HepG2 (cell line): ENCODE measurements around the gene SYNC. TPM values are rescaled to one million over a fixed set of nuclear protein-coding genes. Genes with fewer than 3 reads are reported as not detected.

ENCODE experiments used
- ATAC-seq: fragments of 200-7000 bp; cut with Tn5 transposase; 3 replicates; pipeline ENCODE4 v1.9.1; 2020; ENCODE audit warnings: mild to moderate bottlenecking, moderate library complexity
- BruUV-seq: library from RNA; stranded (reverse); fragments of 400-500 nt; replicated peaks from 2 replicates; lab custom pipeline; 2021; lab: Mats Ljungman, UMichigan
- CTCF ChIA-PET: fragments of 300-600 bp; formaldehyde crosslinking; extraction: SDS; loops from one replicate; lab custom pipeline; 2021; ENCODE audit warnings: low total read pairs, inconsistent platforms, low intra/inter-chr PET ratio; lab: Yijun Ruan, JAX
- POLR2A ChIA-PET: fragments of 350-600 bp; sonication (Branson Sonifier 250); formaldehyde crosslinking; loops from one replicate; lab custom pipeline; 2020; ENCODE audit warnings: antibody characterized with exemption, inconsistent platforms; lab: Yijun Ruan, JAX
- DNase-seq: peaks from one replicate; pipeline ENCODE4 v3.0.0-alpha.2; 2015; ENCODE audit warnings: low spot score
- FAIRE-seq: peaks from 3 replicates; lab custom pipeline; 2011; peaks lifted over from hg19 to GRCh38; lab: Jason Lieb, UNC
- H2AFZ ChIP-seq: one replicate; pipeline ENCODE4 v1.6.1; 2011; ENCODE audit warnings: low read length, inconsistent platforms
- H3K27ac ChIP-seq: fragments of 300-600 bp; 3 replicates; pipeline ENCODE4 v1.8.0; 2011; ENCODE audit warnings: mixed run types, mild to moderate bottlenecking, mixed read lengths, low read length, inconsistent platforms; ENCODE audit not compliant: insufficient read depth; ENCODE audit errors: extremely low read length
- H3K27me3 ChIP-seq, 2 experiments: fragments of 200-600 bp in 1 of 2; 2 replicates in 1 of 2; 3 replicates in 1 of 2; pipeline versions ENCODE4 v1.6.0 to v1.8.0; 2011; ENCODE audit warnings: low read length in 2 of 2, mild to moderate bottlenecking in 2 of 2, moderate library complexity in 2 of 2, inconsistent platforms in 1 of 2; ENCODE audit not compliant: insufficient read depth in 2 of 2, control insufficient read depth in 1 of 2
- H3K36me3 ChIP-seq, 2 experiments: fragments of 200-600 bp in 1 of 2; replicated peaks in 1 of 2; 2 replicates in 1 of 2; 3 replicates in 1 of 2; pipeline versions ENCODE4 v1.5.1 to v1.8.0; 2011; ENCODE audit warnings: low read length in 2 of 2, inconsistent platforms in 1 of 2; ENCODE audit not compliant: insufficient read depth in 2 of 2, control insufficient read depth in 1 of 2
- H3K4me1 ChIP-seq: 2 replicates; pipeline ENCODE4 v1.5.1; 2012; ENCODE audit warnings: low read length, inconsistent platforms; ENCODE audit not compliant: insufficient read depth
- H3K4me2 ChIP-seq: 2 replicates; pipeline ENCODE4 v1.6.0; 2011; ENCODE audit warnings: low read depth, low read length, inconsistent platforms
- H3K4me3 ChIP-seq, 3 experiments: fragments of 200-600 bp in 1 of 3; sonication (generic), shearing (Covaris generic) in 1 of 3; replicated peaks in 1 of 3; 2 replicates each; pipeline ENCODE4 v1.5.1; 2011 to 2016; ENCODE audit warnings: low read length in 3 of 3, inconsistent platforms in 2 of 3, low read depth in 2 of 3, mild to moderate bottlenecking in 2 of 3, control low read depth in 1 of 3, mixed read lengths in 1 of 3; ENCODE audit not compliant: insufficient read depth in 1 of 3
- H3K79me2 ChIP-seq: one replicate; pipeline ENCODE4 v1.6.1; 2011; ENCODE audit warnings: low read length, inconsistent platforms; ENCODE audit not compliant: insufficient read depth
- H3K9ac ChIP-seq: 2 replicates; pipeline ENCODE4 v1.6.0; 2011; ENCODE audit warnings: mild to moderate bottlenecking, low read depth, low read length, inconsistent platforms; ENCODE audit not compliant: insufficient read depth
- H3K9me3 ChIP-seq: 2 replicates; pipeline ENCODE4 v1.5.1; 2012; ENCODE audit warnings: mild to moderate bottlenecking, low read length
- H4K20me1 ChIP-seq: 2 replicates; pipeline ENCODE4 v1.6.0; 2011; ENCODE audit warnings: inconsistent platforms, mild to moderate bottlenecking, low read length, moderate library complexity; ENCODE audit not compliant: insufficient read depth
- AKAP8 ChIP-seq: sonication (generic); formaldehyde crosslinking; IDR thresholded peaks from 2 replicates; pipeline ENCODE4 v1.5.1; 2020; ENCODE audit warnings: mild to moderate bottlenecking, missing genetic modification reagents
- GATAD2A ChIP-seq: IDR thresholded peaks from 2 replicates; pipeline ENCODE4 v1.6.1; 2016
- ZFYVE20 ChIP-seq: sonication (generic); formaldehyde crosslinking; IDR thresholded peaks from 2 replicates; pipeline ENCODE4 v1.8.0; 2023; ENCODE audit warnings: low read depth, mild to moderate bottlenecking, moderate library complexity, missing genetic modification reagents, borderline replicate concordance
- ZNF18 ChIP-seq: sonication (generic); formaldehyde crosslinking; IDR thresholded peaks from 2 replicates; pipeline ENCODE4 v1.8.0; 2022; ENCODE audit warnings: mild to moderate bottlenecking, missing genetic modification reagents; ENCODE audit not compliant: insufficient replicate concordance
- ZNF3 ChIP-seq: IDR thresholded peaks from 2 replicates; pipeline ENCODE4 v1.7.0; 2017; ENCODE audit warnings: inconsistent platforms
- ZNF598 ChIP-seq: sonication (generic); formaldehyde crosslinking; IDR thresholded peaks from 2 replicates; pipeline ENCODE4 v1.5.1; 2020; ENCODE audit warnings: mild to moderate bottlenecking, missing genetic modification reagents, borderline replicate concordance
- ZNF609 ChIP-seq: sonication (generic); formaldehyde crosslinking; IDR thresholded peaks from 2 replicates; pipeline ENCODE4 v1.4.0; 2020; ENCODE audit warnings: mild to moderate bottlenecking, missing genetic modification reagents, borderline replicate concordance
- WGBS: methylation state at CpG from one replicate; pipeline ENCODE4 v1.1.6; 2017; ENCODE audit warnings: low lambda C conversion rate; 5-methylcytosine and 5-hydroxymethylcytosine counted together
- in situ Hi-C: cut with HindIII; loops from 2 replicates; pipeline ENCODE4 v1.10.0; 2017; ENCODE audit warnings: low pct_unique_long_range_greater_than_20kb; ENCODE audit not compliant: extremely low pct_ligation_motif_present
- intact Hi-C: fragments of 100-400 bp; cut with micrococcal nuclease; formaldehyde crosslinking; loops from one replicate; pipeline ENCODE4 v1.10.0; 2022; ENCODE audit not compliant: unreplicated experiment
- polyA plus RNA-seq, 8 experiments: library from polyadenylated mRNA; depleted of rRNA in 3 of 8; stranded (reverse) in 7 of 8; unstranded in 1 of 8; fragments of >200 nt; fragmentation: Illumina TruSeq in 4 of 8; extraction: Trizol in 4 of 8; gene quantifications; 2 replicates each; pipeline versions ENCODE4 v1.2.1 to v1.2.3, GENCODE V29; 2011 to 2016; ENCODE audit warnings: low read depth in 4 of 8, missing spikeins in 1 of 8, mixed read lengths in 1 of 8; ENCODE audit not compliant: insufficient read depth in 1 of 8
- total RNA-seq, 5 experiments: library from RNA; depleted of rRNA; stranded (reverse); fragments of >200 nt; fragmentation: Illumina TruSeq; extraction: Trizol; gene quantifications; 2 replicates each; pipeline ENCODE4 v1.2.3, GENCODE V29; 2016; ENCODE audit warnings: low read depth in 1 of 5

Gene SYNC
- total and polyA plus RNA-seq, 2 of the 13 experiments (the other 11 are each of a cell fraction or from before 2014, with no cell fraction given), result 2.4 to 5.4 TPM

- H3K36me3 ChIP-seq, result no peaks in the 10 kb centered on the region
- no peaks in the 10 kb centered on the region for H4K20me1 ChIP-seq
- H3K27ac ChIP-seq, result no peak overlapping the region
- TF ChIP-seq ZFYVE20 (no peak), GATAD2A (CRISPR knock-in tag) (no peak), ZNF3 (no peak), ZNF18 (CRISPR knock-in tag) (no peak), ZNF609 (CRISPR knock-in tag) (no peak), AKAP8 (CRISPR knock-in tag) (no peak), ZNF598 (CRISPR knock-in tag) (no peak)
- ATAC-seq (no peak), FAIRE-seq (no peak), DNase-seq (no peak)
- no peaks in the 10 kb centered on the region for H3K79me2 ChIP-seq
- no peaks in the 10 kb centered on the region for H3K9me3 ChIP-seq
- no peak overlapping the region for H3K9ac ChIP-seq
- H3K27me3 ChIP-seq, result no peaks in the 10 kb centered on the region
- H3K4me3 ChIP-seq, result no peak overlapping the region
- peaks cover 72% of the 10 kb centered on the region for H3K4me1 ChIP-seq
- H3K4me2 ChIP-seq, result no peak overlapping the region
- intact Hi-C loops (loop anchor here (5.0 to 10.0 kb wide), 2 partner anchors 43 to 155 kb away; partner anchors contain the start of gene FNDC5), in situ Hi-C loops (no loop called here)
- CTCF ChIA-PET, result no interaction called here
- H2AFZ ChIP-seq, result no peak overlapping the region
- POLR2A ChIA-PET, result interaction anchor here (1.3 to 2.0 kb wide), 2 partner anchors 10 to 18 kb away, joined by 3 to 5 read pairs; no protein-coding TSS in a partner anchor
- no TSS peak for BruUV-seq
- WGBS, result 20% methylated on average over 3 of the region's 4 CpGs
Measured at GRCh38 chr1:32719681-32720275, 17.2 kb upstream of the SYNC start.
